GM10248 (cell line): Measurements from ENCODE around the gene LHPP.

Source experiments
- CTCF ChIA-PET: fragments of 300-600 bp; sonication (Branson Sonifier 250); formaldehyde crosslinking; extraction: SDS; loops from one replicate; lab custom pipeline; 2021; ENCODE audit warnings: antibody characterized with exemption; lab: Yijun Ruan, JAX
- POLR2A ChIA-PET: fragments of 350-650 bp; sonication (Branson Sonifier 250); formaldehyde crosslinking; extraction: SDS; loops from one replicate; lab custom pipeline; 2020; ENCODE audit warnings: antibody characterized with exemption; lab: Yijun Ruan, JAX
- DNase-seq: peaks from one replicate; pipeline ENCODE4 v3.0.0; 2012; ENCODE audit errors: extremely low spot score
- CTCF ChIP-seq: IDR thresholded peaks from 2 replicates; pipeline ENCODE4 v1.5.1; 2012; ENCODE audit warnings: mild to moderate bottlenecking, low read depth; ENCODE audit errors: extremely low read depth, missing control alignments, control extremely low read depth

Gene LHPP

GRCh38 chr10:124659380-124659779 lies 197.8 kb downstream of the LHPP start:
- DNase-seq, result no peak
- POLR2A ChIA-PET, result no interaction called here
- CTCF ChIA-PET, result interaction anchor here (0.7 to 1.2 kb wide), 6 partner anchors 12 to 68 kb away, joined by 3 to 5 read pairs (median 3); no protein-coding TSS in a partner anchor
- TF ChIP-seq CTCF, result no peak

GRCh38 chr10:124660404-124661125 lies 198.9 kb downstream of the LHPP start:
- no peak for DNase-seq
- no peak for TF ChIP-seq CTCF
- POLR2A ChIA-PET, result no interaction called here
- CTCF ChIA-PET, result interaction anchor here (0.8 to 2.4 kb wide), 3 partner anchors 11 to 36 kb away, joined by 3 to 7 read pairs (median 3); no protein-coding TSS in a partner anchor

- ChIA-PET POLR2A (interaction anchor here (0.6 kb wide), 1 partner anchor 314 kb away, joined by 3 read pairs; no protein-coding TSS in a partner anchor), CTCF (interaction anchor here (0.7 to 2.8 kb wide), 4 partner anchors 8 to 25 kb away, joined by 3 to 15 read pairs (median 5); no protein-coding TSS in a partner anchor)
- no peak for TF ChIP-seq CTCF
- no peak for DNase-seq
These were observed 200.1 kb downstream of the LHPP start for GRCh38 chr10:124661660-124662180.

- CTCF ChIA-PET, result interaction anchor here (1.2 to 2.8 kb wide), 2 partner anchors 10 to 21 kb away, joined by 3 to 15 read pairs; no protein-coding TSS in a partner anchor
- TF ChIP-seq CTCF, result no peak
- POLR2A ChIA-PET, result no interaction called here
- DNase-seq, result no peak
These were observed 201.6 kb downstream of the LHPP start for GRCh38 chr10:124663228-124663627.
